ENCODE data around the gene PHACTR3.

Gene PHACTR3

DNA sequence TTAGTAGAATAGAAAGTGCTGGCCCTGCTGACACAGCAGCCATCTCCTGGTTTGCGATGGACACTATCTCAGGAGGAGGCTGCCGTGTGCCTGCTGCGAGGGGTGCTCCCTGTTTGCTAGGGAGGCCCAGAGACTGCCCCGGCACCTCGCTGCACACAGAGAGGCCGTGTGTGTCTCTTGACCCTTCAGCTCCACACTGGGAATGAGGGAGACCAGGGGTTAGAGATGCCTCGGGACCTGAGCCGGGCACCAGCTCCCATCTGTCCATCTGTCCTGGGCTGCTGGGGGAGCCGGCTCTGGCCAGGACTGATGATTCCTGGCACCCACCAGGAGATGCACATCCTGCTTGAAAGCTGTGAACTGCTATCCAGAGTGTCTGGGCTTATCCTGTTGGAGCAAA, 18.2 kb downstream of the PHACTR3 start:
- no peak for DNase-seq (ENCODE audit: low spot score)

DNA sequence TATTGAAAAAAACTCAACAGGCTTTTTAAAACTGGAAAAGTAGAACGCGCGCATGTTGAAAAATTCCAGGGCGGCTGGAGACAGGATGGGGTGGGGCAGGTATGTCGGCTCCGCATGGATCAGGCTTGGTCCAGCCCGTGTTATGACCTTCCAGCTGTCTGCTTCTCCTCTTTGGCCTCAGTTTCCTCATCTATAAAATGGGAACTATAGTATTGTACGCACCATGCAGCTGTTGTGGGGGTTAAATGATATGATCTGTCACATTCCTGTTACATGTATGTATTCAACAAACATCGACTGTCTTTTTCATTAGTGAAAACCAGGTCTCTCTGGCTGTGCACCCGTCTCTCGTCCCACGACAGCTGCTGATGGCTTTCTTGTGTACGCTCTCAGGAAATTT, 18.8 kb downstream of the PHACTR3 start:
- DNase-seq (ENCODE audit: low spot score): no peak

DNA sequence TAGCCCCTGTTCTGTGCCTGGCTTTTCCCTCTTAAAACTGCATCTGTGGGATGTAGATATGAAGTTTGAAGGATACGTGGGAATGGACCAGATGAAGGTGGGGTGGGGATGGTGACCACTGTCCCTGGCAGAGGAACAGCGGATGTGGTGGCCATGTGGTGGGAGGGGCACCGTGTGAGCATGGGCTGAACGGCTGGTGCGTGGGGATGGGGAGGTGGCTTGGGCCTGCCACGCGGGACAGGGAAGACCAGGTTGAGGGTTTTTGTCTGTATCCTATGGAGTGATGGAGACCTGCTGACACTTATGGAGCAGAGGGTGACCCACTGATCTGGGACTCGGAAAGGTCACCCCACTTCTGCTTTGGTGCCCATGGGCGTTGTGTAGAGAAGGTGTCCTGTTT, 19.2 kb downstream of the PHACTR3 start:
- DNase-seq (ENCODE audit: low spot score): no peak

DNA sequence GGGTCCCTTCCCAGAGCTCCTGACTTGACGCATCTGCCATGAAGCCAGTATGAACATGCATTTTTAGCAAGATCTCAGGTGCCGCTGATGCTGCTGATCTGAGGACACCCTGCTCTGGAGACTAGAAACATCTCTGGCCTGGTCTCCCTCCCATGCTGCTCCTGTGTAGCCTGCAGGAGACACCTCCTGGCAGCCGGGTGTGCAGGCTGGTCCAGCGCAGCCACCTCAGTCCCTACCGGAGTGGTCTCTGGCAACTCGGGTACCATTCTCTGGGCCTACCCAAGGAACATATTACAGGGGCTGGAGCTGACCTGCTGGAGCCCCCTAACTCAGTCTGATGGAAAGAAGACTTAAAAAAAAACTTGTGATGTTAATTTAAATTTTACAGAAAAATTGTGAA, 20.1 kb downstream of the PHACTR3 start:
- DNase-seq (ENCODE audit: low spot score): no peak

DNA sequence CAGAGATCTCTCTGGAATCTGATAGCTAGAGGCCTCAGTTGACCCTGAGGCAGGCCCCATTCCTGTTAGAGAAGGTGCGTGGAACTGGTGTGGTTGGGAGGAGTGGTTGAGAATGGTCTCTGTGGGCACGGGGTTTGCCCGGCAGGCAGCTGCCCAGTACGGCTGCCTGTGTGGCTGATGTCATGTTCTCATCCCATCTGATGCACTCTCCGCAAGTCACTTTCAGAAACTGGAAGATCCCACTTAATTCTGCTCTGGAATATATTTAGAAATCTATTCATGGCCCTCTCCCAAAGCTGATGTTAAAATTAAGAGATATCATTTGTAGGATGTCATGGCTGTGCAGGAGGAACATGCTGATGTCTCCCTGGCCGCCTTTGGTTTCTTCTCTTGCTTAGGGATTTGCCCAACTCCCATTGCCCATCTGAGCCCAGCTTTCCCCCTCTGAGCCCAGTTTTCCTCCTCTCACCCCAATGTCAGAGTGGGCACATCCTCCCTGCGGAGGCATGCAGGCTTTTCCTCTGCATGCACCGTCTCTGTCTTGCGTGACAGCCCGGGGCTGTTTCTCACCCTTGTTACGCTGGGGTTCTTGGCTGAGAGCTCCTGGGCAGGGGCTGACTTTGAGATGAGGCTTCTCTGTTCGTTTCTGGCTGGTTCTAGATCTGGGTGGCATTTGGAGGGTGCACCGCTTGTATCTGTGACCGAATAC, 21.0 kb downstream of the PHACTR3 start:
- no peak for DNase-seq (ENCODE audit: low spot score)

DNA sequence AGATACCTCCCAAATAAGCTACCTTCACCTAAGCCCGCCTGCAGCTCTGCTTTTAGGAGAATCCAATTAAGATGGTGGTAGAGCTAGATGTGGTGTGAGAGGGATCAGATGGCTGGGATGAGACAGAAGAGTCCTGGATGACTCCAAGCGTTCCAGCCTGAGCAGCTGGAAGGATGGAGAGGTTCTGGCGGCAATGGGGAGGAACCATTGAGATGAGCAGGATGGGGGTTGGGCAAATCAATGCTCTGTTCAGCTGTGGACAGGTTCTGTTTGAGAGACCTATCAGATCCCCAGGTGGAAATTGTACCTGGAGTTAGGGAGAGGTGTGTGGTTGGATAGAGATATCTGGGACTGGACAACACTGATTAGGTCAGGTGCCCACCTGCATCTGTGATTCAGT, 23.0 kb downstream of the PHACTR3 start:
- no peak for DNase-seq (ENCODE audit: low spot score)

DNA sequence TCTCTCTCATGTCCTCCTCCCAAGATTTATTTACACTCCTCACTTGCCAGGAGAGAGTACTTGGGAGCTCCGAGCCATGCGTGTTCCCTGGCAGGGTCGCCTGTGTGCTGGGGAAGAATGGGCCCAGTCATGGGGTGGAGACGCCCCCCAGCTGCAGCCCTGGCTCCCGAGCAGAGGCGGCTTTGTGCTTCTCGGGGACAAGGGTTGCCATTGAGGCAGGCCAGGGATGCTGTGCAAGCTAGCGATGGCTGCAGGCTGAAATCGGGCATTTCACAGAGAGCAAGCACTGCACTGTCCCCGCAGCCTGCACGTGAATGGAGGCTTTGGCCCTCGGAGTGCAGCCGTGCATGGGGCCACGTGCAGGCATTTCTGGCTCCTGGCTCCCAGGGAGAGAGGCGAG, 23.8 kb downstream of the PHACTR3 start:
- no peak for DNase-seq (ENCODE audit: low spot score)

DNA sequence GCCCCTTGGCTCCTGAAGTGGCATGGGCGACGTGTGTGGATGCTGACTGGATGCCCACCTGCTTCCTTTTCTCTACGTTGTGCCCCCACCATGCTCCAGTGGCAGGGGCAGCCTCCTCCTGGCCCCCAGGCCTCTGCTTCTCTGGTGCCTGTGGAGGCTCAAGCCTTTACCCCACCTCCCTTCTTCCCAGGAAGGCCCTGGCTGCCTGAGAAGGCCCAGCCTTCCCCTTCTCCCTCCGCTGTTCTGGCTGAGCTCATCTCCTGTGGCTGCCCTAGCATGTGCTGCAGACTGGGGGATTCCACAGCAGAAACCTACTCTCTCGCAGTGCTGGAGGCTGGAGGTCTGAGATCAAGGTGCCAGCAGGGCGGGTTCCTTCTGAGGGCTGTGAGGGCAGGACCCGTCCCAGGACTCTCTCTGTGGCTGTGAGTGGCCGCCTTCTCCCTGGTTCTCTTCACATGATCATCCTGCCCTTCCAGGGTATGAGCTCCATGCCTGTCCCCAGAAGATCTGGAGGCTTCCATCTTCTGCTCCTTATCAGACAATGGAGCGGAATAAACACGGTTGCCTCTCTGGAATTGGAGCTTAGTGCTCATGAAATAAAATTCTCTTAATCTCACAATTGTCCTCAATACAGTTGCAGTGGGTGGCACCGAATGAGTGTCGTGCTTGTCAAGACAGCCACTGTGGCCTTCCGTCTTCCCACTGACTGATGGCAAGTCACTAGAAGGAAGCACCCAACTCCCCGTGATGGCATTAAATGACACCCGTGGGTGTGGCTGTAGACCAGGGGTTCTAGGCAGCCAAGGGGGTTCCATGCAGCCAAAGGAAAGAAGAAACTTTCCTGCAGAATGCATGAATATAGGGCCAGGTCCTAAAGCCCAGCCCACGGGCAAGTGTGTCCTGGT, 25.1 kb downstream of the PHACTR3 start:
- DNase-seq (ENCODE audit: low spot score): no peak

DNA sequence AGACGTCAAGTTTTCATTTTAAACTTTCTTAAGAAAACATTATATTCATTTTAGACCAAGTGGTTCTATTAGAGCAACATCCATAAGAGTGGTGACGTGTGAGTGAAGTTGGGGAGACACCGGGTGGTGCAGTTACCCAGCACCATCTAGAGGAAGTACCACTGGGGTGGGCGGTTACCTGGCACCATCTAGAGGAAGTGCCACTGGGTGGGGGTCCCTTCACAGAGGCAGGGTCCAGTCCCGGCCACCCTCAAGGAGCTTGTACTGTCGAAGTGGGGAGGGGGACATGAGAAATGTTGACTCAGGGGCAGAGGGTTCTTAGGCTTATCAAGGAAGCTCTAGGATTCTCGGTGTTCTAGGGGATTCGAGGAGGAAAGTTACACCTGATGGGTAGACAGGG, 26.2 kb downstream of the PHACTR3 start:
- DNase-seq (ENCODE audit: low spot score): no peak

DNA sequence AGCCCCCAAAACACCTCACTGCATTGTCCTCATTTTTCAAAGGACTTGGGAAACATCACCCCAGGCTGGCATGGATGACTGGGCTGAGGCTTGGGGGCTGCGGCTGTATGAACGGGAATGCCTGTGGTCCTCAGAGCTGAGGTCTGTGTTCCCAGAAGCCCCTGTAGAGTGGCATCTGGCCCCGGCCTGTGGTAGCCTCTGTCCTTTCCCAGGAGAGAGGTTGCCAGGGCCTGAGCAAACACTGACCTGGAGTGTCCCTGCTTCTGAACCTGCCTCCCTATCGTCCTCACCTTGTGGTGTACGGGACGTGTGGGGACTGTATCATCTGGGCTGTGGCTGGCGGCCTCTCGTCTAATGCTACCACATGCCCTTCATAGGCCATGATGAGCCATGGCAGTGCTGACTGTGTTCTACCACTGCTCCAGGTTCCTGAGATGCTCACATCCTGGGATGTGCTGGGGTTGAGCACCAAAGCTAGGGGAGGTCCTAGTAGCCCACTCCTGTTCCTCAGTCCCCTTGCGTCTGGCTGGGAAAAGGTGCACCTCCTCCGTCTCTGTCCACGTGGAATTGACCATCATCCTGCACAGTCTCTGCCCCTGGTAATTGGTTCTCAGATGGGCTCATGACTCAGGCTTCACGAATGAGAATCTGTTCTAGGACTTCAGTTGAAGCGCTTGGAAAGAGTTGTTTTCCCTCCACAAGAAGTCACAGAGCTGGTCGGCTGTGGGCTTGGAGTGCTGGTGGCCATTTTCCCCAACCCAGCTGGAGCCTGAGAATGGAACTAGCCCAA, 27.6 kb downstream of the PHACTR3 start:
- peak; percentile 5 for DNase-seq (ENCODE audit: low spot score)

DNA sequence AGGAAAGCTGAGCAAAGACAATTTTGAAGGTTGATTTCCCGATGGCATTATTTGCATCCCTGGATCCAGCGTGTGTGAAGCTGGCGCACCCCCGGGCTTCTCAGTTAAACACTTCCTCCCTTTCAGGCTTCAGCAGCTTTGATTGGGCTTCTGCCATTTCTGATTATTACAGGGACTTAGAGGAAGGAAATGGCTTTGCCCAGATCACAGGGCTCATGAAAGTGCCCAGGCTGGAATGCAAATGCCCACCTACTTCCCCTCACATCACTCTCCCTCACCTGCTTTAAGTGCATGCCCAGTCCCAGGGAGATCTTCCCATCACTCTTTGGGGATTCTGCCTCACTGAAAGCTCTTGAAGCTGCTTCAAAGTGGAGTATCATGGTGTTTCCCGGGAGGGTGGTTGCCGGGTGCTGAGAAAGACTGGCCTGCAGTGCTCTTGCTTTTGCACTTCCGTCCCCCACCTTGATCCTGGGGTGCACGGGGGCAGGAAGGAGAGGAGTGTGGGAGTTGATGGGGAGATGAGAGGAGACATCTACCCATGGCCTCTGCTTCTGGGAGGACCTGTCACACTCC, 28.3 kb downstream of the PHACTR3 start:
- peak; percentile 25 for DNase-seq (ENCODE audit: low spot score)

DNA sequence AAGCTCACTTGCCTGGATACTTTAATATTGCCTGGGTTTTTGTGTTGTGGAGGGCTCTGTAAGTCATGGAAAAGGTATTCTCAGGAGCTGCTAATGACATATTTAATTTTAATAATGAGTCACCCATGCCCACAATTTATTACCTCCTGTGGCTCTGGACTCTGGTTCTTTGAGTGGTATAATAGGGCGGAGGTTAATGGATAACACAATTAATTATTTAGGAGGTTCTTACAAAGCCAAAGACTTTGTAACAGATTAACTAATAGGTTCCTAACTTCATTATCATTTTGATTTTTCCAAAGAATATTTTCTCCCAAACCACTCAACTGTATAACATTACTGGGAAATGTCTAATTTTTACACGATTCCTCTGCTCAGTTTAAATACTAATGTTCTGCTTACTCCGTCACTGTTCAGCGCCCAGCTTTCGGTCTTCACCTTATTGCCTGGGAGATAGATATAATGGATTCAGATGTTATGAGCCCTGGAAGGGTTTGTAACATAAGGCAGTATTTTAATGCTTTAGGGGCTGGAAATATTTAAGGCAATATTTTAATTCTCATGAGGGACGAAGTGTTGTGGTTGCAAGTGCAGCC, 29.4 kb downstream of the PHACTR3 start:
- peak; percentile 87 for DNase-seq (ENCODE audit: low spot score)

DNA sequence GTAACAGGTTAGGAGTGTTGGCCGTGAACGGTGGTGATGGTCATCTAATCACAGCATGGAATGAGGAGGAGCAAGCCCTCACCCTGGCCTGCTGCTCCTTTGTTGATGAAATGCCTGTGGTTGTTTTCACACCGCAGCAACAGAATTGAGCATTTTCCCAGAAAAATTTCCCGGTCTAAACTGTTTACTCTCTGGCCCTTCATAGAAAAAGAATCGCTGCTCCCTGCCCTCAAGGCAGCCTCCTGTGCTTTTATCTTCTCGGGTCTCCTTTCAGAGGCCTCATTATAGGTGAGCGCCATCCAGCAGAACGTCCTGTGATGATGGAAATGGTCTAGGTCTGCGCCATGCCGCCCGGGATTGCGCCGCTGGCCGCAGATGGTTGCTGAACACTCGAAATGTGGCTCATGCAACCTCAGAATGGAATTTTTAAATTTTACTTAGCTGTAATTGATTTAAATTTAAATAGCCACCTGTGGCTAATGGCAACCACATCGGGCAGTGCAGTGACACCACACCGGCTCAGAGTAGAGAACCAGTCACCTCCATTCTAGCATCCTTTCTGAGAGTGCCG, 30.2 kb downstream of the PHACTR3 start:
- no peak for DNase-seq (ENCODE audit: low spot score)

DNA sequence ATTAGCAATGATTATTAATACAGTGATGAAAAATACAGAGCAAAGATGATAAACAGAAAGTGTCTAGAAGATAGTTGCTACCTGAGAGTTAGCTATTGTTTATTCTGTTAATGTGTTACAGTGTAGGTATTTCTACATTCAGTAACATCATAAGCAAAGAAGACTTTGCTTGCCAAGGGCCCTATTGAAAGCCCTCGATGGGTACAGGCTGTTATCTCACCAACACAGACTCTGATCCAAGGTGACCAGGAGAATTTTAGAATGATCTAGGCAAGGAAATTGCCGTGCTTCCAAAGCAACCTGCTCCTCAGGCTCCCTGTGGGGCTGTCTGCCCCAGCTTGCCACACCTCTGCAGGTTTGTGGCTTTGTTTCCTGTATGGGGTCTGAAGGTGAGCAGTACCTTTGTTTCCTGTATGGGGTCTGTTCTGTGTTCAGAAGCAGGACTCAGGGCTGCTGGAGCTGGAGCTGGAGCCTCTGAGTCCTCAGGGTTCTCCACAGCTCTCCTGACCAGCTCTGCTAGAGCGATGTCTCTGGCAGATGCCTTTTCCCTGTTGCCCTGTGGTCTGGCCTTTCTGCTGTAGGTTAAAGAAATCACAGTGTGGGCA, 32.5 kb downstream of the PHACTR3 start:
- DNase-seq (ENCODE audit: low spot score): no peak

DNA sequence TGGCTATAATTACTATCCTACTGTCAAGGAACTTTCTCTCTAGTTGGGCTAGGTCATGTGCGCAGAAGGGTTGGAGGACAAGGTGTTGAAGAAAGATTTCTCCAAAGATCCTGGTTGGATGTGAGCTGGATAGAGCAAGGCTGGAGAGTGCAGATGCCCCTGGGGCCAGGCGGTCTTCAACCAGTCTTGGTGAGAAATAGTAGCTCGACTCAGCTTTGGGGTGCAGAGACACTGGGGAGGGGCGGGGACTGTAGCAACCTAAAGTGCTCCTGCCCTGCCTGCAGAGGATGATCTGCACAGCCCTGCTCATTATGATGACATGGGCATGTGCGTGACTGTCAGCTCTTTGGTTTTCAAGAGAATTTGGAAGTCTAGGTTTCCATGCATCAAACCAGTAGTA, 35.9 kb downstream of the PHACTR3 start:
- DNase-seq (ENCODE audit: low spot score): no peak

DNA sequence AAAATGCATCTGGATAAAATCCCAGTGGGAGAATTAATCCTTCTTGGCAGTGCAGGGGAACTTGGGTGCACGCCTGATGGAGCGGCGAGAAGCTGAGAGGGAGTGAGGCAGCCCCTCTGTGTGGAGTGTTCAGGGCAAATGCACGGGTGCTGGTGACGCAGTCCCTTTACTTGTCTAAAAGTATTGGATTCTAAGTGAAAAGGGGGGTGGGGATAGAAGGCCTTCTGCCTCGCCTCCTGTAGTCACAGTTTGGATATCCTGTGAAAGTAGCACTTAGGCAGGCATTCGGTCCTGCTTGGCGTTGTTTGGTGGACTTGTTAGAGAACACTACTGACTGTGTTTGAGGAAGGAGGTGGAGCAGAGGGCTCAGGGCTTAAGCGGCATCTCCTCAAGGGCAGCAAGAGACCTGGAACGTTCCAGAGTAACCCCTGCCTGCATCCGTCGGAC, 39.3 kb downstream of the PHACTR3 start:
- no peak for DNase-seq (ENCODE audit: low spot score)

DNA sequence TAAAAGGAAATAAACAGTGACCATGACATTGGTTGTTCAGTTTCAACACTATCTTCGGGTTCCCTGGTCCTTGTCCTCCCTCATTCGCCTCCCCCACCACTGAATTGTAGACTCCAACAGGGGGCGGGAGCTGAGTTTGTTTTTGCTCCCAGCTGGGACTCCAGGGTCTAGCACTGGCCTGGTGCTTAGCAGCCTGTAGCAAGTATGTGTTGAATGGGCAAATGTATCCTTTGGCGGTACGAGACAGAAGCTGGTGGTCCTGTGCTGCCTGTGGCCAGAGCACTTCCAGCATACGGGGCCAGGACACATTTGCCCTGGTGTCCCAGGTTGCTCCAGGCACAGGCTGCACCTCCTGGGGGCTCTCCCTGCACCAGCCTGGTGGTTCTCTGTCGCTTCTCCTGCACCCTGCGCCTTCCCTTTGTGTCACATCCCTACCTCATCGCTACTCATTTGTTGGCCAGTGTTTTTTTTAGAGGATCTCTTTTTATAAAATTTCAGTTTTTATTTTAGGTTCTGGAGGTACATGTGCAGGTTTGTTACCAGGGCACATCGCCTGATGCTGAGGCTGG, 40.1 kb downstream of the PHACTR3 start:
- DNase-seq (ENCODE audit: low spot score): no peak

DNA sequence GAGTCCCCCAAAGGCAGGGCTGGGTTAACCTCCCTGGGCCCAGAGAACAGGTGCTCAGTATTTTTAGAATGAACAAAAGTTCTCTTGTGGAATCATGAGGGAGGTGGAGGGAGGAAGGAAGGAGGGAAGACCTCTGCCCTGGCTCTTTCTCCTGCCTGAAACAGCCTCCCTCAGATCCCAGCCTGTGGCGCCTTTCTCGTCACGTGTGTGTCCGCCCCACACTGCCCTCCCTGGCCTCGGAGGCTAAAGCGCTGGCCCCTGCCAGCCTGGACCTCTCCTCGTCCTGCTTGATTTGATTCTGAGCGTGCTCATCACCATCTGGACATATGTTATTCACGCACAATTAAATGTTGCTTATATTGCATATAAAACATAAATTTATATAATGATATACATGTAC, 40.9 kb downstream of the PHACTR3 start:
- DNase-seq (ENCODE audit: low spot score): no peak

DNA sequence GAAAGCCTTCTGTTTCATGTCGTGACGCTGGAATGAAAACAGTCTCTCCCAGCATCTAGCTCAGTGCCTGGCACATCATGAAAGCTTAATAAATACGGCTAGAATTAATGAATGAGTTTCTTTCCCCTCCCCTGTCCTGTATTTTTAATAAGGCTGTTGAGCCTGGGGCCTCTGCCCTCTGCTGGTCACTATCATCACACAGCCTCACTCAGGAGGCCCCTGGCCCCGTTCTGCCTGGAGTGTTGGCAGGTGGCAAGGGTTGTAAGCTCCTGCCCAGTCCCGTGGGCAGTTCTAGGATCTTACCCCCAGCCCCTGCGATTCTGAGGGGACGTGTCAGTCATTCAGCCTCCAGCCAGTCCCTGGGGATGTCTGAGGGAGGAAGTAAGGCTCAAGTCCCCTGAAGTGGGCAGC, 41.4 kb downstream of the PHACTR3 start:
- DNase-seq (ENCODE audit: low spot score): peak; percentile 11

DNA sequence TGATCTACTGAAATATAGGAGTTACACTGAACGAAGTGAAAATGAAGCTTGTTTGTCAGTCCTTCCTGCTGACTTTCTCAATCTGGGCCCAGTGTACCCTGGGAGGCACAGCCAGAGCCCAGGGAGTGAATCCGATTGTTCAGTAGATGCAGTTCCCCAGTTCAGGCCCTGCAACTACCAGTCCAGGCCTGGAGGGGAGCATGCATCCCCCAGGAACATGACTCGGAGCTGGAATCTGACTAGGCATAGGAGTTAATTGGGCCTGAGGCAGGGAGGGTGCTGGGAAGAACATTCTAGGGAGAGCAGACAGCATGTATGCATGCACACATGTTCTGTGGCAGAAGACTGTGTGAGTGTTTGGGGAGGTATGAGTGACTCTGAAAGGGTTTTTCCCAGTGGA, 42.1 kb downstream of the PHACTR3 start:
- DNase-seq (ENCODE audit: low spot score): no peak

DNA sequence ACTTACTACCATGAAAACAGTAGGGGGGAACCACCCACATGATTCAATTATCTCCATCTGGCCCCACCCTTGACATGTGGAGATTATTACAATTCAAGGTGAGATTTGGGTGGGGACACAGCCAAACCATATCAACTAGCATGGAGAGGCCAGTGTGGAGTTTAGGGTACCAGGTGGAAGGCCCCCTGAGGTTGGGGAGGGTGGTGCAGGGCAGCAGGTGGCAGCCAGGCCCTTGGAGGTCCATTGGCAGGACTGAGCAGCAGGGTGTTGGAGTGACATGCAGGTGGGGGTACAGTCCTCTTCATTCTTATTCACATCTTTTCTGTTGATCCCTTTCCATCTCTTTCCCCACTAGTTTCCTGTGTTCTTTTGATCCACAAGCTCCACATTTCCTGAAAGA, 42.9 kb downstream of the PHACTR3 start:
- no peak for DNase-seq (ENCODE audit: low spot score)

Data from kidney tubule cell (primary cell).